ENCODE data around the gene CASK. TPM values are rescaled to one million over a fixed set of nuclear protein-coding genes. Genes with fewer than 3 reads are reported as not detected.

CASK gene
- total RNA-seq, 2 experiments from 2014 or later, result 39.9 to 44.6 TPM

- no peak overlapping the region for H3K27ac Mint-ChIP-seq
- no peak for TF ChIP-seq CTCF (IDR thresholded peaks at IDR 0.05)
Observed at GRCh38 chrX:41761702-41762101, 161.7 kb downstream of the CASK start.

GRCh38 chrX:41761169-41761568 lies 162.2 kb downstream of the CASK start:
- no peak for ATAC-seq (ENCODE audit: poor library complexity)
- Histone ChIP-seq H3K4me3 (ENCODE audit: low read length) (no peak overlapping the region), H3K4me1 (ENCODE audit: insufficient read depth, low read length) (peaks cover 4% of the 10 kb centered on the region), H3K27me3 (ENCODE audit: control insufficient read depth in 1 of 2, insufficient read depth in 2 of 2, low read length in 2 of 2) (no peaks in the 10 kb centered on the region), H3K27ac (ENCODE audit: low read depth in 1 of 2, low read length in 2 of 2) (no peak overlapping the region), H3K9me3 (ENCODE audit: control insufficient read depth in 1 of 2, insufficient read depth in 1 of 2, low read length in 2 of 2) (no peaks in the 10 kb centered on the region), H3K36me3 (ENCODE audit: insufficient read depth, low read length) (peaks cover 6% of the 10 kb centered on the region)
- H3K4me3 Mint-ChIP-seq, result no peak overlapping the region
- DNase-seq, result no peak
- H3K27ac Mint-ChIP-seq, result no peak overlapping the region
- TF ChIP-seq CTCF (IDR thresholded peaks at IDR 0.05), result no peak
- no peaks in the 10 kb centered on the region for H3K36me3 Mint-ChIP-seq (ENCODE audit: low read depth)
- H3K27me3 Mint-ChIP-seq, result no peaks in the 10 kb centered on the region
- H3K4me1 Mint-ChIP-seq (ENCODE audit: low read depth), result peaks cover 37% of the 10 kb centered on the region
- intact Hi-C loops (cut with DNase I, micrococcal nuclease), result no loop called here
- POLR2A ChIA-PET, result no interaction called here
- no peaks in the 10 kb centered on the region for H3K9me3 Mint-ChIP-seq
- CTCF ChIA-PET, result no interaction called here

More at GRCh38 chrX:41761702-41762101, 161.7 kb downstream of the CASK start:
- ChIA-PET POLR2A (no interaction called here), CTCF (no interaction called here)
- Histone ChIP-seq H3K27ac (ENCODE audit: low read depth in 1 of 2, low read length in 2 of 2) (no peak overlapping the region), H3K27me3 (ENCODE audit: control insufficient read depth in 1 of 2, insufficient read depth in 2 of 2, low read length in 2 of 2) (no peaks in the 10 kb centered on the region), H3K36me3 (ENCODE audit: insufficient read depth, low read length) (peaks cover 6% of the 10 kb centered on the region), H3K4me3 (ENCODE audit: low read length) (no peak overlapping the region), H3K9me3 (ENCODE audit: control insufficient read depth in 1 of 2, insufficient read depth in 1 of 2, low read length in 2 of 2) (no peaks in the 10 kb centered on the region), H3K4me1 (ENCODE audit: insufficient read depth, low read length) (peaks cover 4% of the 10 kb centered on the region)
- Mint-ChIP-seq H3K36me3 (ENCODE audit: low read depth) (no peaks in the 10 kb centered on the region), H3K9me3 (no peaks in the 10 kb centered on the region), H3K4me3 (no peak overlapping the region), H3K27me3 (no peaks in the 10 kb centered on the region), H3K4me1 (ENCODE audit: low read depth) (peaks cover 37% of the 10 kb centered on the region)
- intact Hi-C loops (cut with DNase I, micrococcal nuclease), result no loop called here
- DNase-seq, result no peak
- no peak for ATAC-seq (ENCODE audit: poor library complexity)

- Mint-ChIP-seq H3K36me3 (ENCODE audit: low read depth) (peaks cover 4% of the 10 kb centered on the region), H3K9me3 (no peaks in the 10 kb centered on the region), H3K4me1 (ENCODE audit: low read depth) (peaks cover 35% of the 10 kb centered on the region), H3K27ac (no peak overlapping the region), H3K4me3 (no peak overlapping the region), H3K27me3 (no peaks in the 10 kb centered on the region)
- Histone ChIP-seq H3K27me3 (ENCODE audit: control insufficient read depth in 1 of 2, insufficient read depth in 2 of 2, low read length in 2 of 2) (no peaks in the 10 kb centered on the region), H3K4me3 (ENCODE audit: low read length) (no peak overlapping the region), H3K27ac (ENCODE audit: low read depth in 1 of 2, low read length in 2 of 2) (no peak overlapping the region), H3K9me3 (ENCODE audit: control insufficient read depth in 1 of 2, insufficient read depth in 1 of 2, low read length in 2 of 2) (no peaks in the 10 kb centered on the region), H3K36me3 (ENCODE audit: insufficient read depth, low read length) (peaks cover 3% of the 10 kb centered on the region), H3K4me1 (ENCODE audit: insufficient read depth, low read length) (peaks cover 4% of the 10 kb centered on the region)
- no peak for TF ChIP-seq CTCF (IDR thresholded peaks at IDR 0.05)
- CTCF ChIA-PET, result interaction anchor here (1.5 kb wide), 1 partner anchor 97 kb away, joined by 3 read pairs; no protein-coding TSS in a partner anchor
- DNase-seq, result peak in 3 of 14 experiments; percentile 22 to 38 (median 33)
- POLR2A ChIA-PET, result no interaction called here
- no peak for ATAC-seq (ENCODE audit: poor library complexity)
- intact Hi-C loops (cut with DNase I, micrococcal nuclease), result no loop called here
Observed at GRCh38 chrX:41759817-41760216, 163.5 kb downstream of the CASK start.
